ENCODE data around the gene ADAM19.

The ADAM19 gene

GRCh38 chr5:157543825-157544622 lies 31.6 kb downstream of the ADAM19 start:
- Histone ChIP-seq H3K27me3 (ENCODE audit: control insufficient read depth in 1 of 2, insufficient read depth in 2 of 2, low read length in 2 of 2) (no peaks in the 10 kb centered on the region), H3K4me1 (ENCODE audit: control insufficient read depth in 1 of 2, insufficient read depth in 2 of 2, low read length in 2 of 2) (peaks cover 59 to 75% of the 10 kb centered on the region in 2 donors), H3K9ac (ENCODE audit: low read depth in 1 of 2, low read length in 2 of 2) (no peak overlapping the region)

GRCh38 chr5:157542282-157543000 lies 33.1 kb downstream of the ADAM19 start:
- H3K27ac ChIP-seq (ENCODE audit: low read depth, low read length) = no peak overlapping the region
- no peak overlapping the region for H3K4me3 ChIP-seq (ENCODE audit: low read depth in 1 of 2, low read length in 2 of 2)
- no peaks in the 10 kb centered on the region for H3K36me3 ChIP-seq (ENCODE audit: control insufficient read depth in 1 of 2, insufficient read depth in 2 of 2, low read length in 2 of 2)
- H3K9ac ChIP-seq (ENCODE audit: low read depth in 1 of 2, low read length in 2 of 2) = no peak overlapping the region
- H3K9me3 ChIP-seq (ENCODE audit: control insufficient read depth in 1 of 2, low read length in 2 of 2) = no peaks in the 10 kb centered on the region
- H3K4me1 ChIP-seq (ENCODE audit: control insufficient read depth in 1 of 2, insufficient read depth in 2 of 2, low read length in 2 of 2) = peaks cover 52 to 60% of the 10 kb centered on the region in 2 donors
- H3K27me3 ChIP-seq (ENCODE audit: control insufficient read depth in 1 of 2, insufficient read depth in 2 of 2, low read length in 2 of 2) = no peaks in the 10 kb centered on the region

More at GRCh38 chr5:157543825-157544622, 31.6 kb downstream of the ADAM19 start:
- H3K27ac ChIP-seq (ENCODE audit: low read depth, low read length) = peak overlapping the region; percentile 55
- no peak overlapping the region for H3K4me3 ChIP-seq (ENCODE audit: low read depth in 1 of 2, low read length in 2 of 2)
- no peaks in the 10 kb centered on the region for H3K36me3 ChIP-seq (ENCODE audit: control insufficient read depth in 1 of 2, insufficient read depth in 2 of 2, low read length in 2 of 2)
- H3K9me3 ChIP-seq (ENCODE audit: control insufficient read depth in 1 of 2, low read length in 2 of 2) = no peaks in the 10 kb centered on the region

- Histone ChIP-seq H3K4me1 (ENCODE audit: control insufficient read depth in 1 of 2, insufficient read depth in 2 of 2, low read length in 2 of 2) (peaks cover 47 to 54% of the 10 kb centered on the region in 2 donors), H3K9ac (ENCODE audit: low read depth in 1 of 2, low read length in 2 of 2) (peak overlapping the region; percentile 16 to 35), H3K36me3 (ENCODE audit: control insufficient read depth in 1 of 2, insufficient read depth in 2 of 2, low read length in 2 of 2) (peaks cover 0 to 5% of the 10 kb centered on the region in 2 donors), H3K4me3 (ENCODE audit: low read depth in 1 of 2, low read length in 2 of 2) (peak overlapping the region in 1 of 2 donors; percentile 37), H3K27ac (ENCODE audit: low read depth, low read length) (peak overlapping the region; percentile 70), H3K9me3 (ENCODE audit: control insufficient read depth in 1 of 2, low read length in 2 of 2) (no peaks in the 10 kb centered on the region), H3K27me3 (ENCODE audit: control insufficient read depth in 1 of 2, insufficient read depth in 2 of 2, low read length in 2 of 2) (no peaks in the 10 kb centered on the region)
These were observed 34.0 kb downstream of the ADAM19 start for GRCh38 chr5:157541447-157542118.

GRCh38 chr5:157540707-157541446 lies 34.7 kb downstream of the ADAM19 start:
- H3K4me1 ChIP-seq (ENCODE audit: control insufficient read depth in 1 of 2, insufficient read depth in 2 of 2, low read length in 2 of 2) = peaks cover 47% of the 10 kb centered on the region in 2 donors
- no peaks in the 10 kb centered on the region for H3K9me3 ChIP-seq (ENCODE audit: control insufficient read depth in 1 of 2, low read length in 2 of 2)
- peaks cover 0 to 5% of the 10 kb centered on the region in 2 donors for H3K36me3 ChIP-seq (ENCODE audit: control insufficient read depth in 1 of 2, insufficient read depth in 2 of 2, low read length in 2 of 2)
- no peaks in the 10 kb centered on the region for H3K27me3 ChIP-seq (ENCODE audit: control insufficient read depth in 1 of 2, insufficient read depth in 2 of 2, low read length in 2 of 2)
- H3K27ac ChIP-seq (ENCODE audit: low read depth, low read length) = peak overlapping the region; percentile 70
- H3K9ac ChIP-seq (ENCODE audit: low read depth in 1 of 2, low read length in 2 of 2) = peak overlapping the region; percentile 16 to 35
- H3K4me3 ChIP-seq (ENCODE audit: low read depth in 1 of 2, low read length in 2 of 2) = peak overlapping the region; percentile 6 to 37

- peaks cover 0 to 5% of the 10 kb centered on the region in 2 donors for H3K36me3 ChIP-seq (ENCODE audit: control insufficient read depth in 1 of 2, insufficient read depth in 2 of 2, low read length in 2 of 2)
- H3K27ac ChIP-seq (ENCODE audit: low read depth, low read length) = peak overlapping the region; percentile 70
- H3K27me3 ChIP-seq (ENCODE audit: control insufficient read depth in 1 of 2, insufficient read depth in 2 of 2, low read length in 2 of 2) = no peaks in the 10 kb centered on the region
- H3K9ac ChIP-seq (ENCODE audit: low read depth in 1 of 2, low read length in 2 of 2) = peak overlapping the region; percentile 16 to 34
- peak overlapping the region; percentile 6 to 29 for H3K4me3 ChIP-seq (ENCODE audit: low read depth in 1 of 2, low read length in 2 of 2)
- H3K9me3 ChIP-seq (ENCODE audit: control insufficient read depth in 1 of 2, low read length in 2 of 2) = no peaks in the 10 kb centered on the region
- peaks cover 40 to 43% of the 10 kb centered on the region in 2 donors for H3K4me1 ChIP-seq (ENCODE audit: control insufficient read depth in 1 of 2, insufficient read depth in 2 of 2, low read length in 2 of 2)
These were observed 35.5 kb downstream of the ADAM19 start for GRCh38 chr5:157540124-157540523.

- Histone ChIP-seq H3K4me1 (ENCODE audit: control insufficient read depth in 1 of 2, insufficient read depth in 2 of 2, low read length in 2 of 2) (peaks cover 37 to 39% of the 10 kb centered on the region in 2 donors), H3K4me3 (ENCODE audit: low read depth in 1 of 2, low read length in 2 of 2) (no peak overlapping the region), H3K36me3 (ENCODE audit: control insufficient read depth in 1 of 2, insufficient read depth in 2 of 2, low read length in 2 of 2) (peaks cover 0 to 5% of the 10 kb centered on the region in 2 donors), H3K27ac (ENCODE audit: low read depth, low read length) (peak overlapping the region; percentile 70), H3K9ac (ENCODE audit: low read depth in 1 of 2, low read length in 2 of 2) (peak overlapping the region in 1 of 2 donors; percentile 10), H3K27me3 (ENCODE audit: control insufficient read depth in 1 of 2, insufficient read depth in 2 of 2, low read length in 2 of 2) (no peaks in the 10 kb centered on the region), H3K9me3 (ENCODE audit: control insufficient read depth in 1 of 2, low read length in 2 of 2) (no peaks in the 10 kb centered on the region)
These were observed 36.0 kb downstream of the ADAM19 start for GRCh38 chr5:157539503-157540022.

- H3K4me3 ChIP-seq (ENCODE audit: low read depth in 1 of 2, low read length in 2 of 2) = no peak overlapping the region
- H3K36me3 ChIP-seq (ENCODE audit: control insufficient read depth in 1 of 2, insufficient read depth in 2 of 2, low read length in 2 of 2) = peaks cover 0 to 5% of the 10 kb centered on the region in 2 donors
- no peak overlapping the region for H3K27ac ChIP-seq (ENCODE audit: low read depth, low read length)
- H3K27me3 ChIP-seq (ENCODE audit: control insufficient read depth in 1 of 2, insufficient read depth in 2 of 2, low read length in 2 of 2) = no peaks in the 10 kb centered on the region
- no peaks in the 10 kb centered on the region for H3K9me3 ChIP-seq (ENCODE audit: control insufficient read depth in 1 of 2, low read length in 2 of 2)
- H3K4me1 ChIP-seq (ENCODE audit: control insufficient read depth in 1 of 2, insufficient read depth in 2 of 2, low read length in 2 of 2) = peaks cover 28 to 39% of the 10 kb centered on the region in 2 donors
- no peak overlapping the region for H3K9ac ChIP-seq (ENCODE audit: low read depth in 1 of 2, low read length in 2 of 2)
These were observed 37.3 kb downstream of the ADAM19 start for GRCh38 chr5:157538311-157538710.

GRCh38 chr5:157535042-157535865 lies 40.3 kb downstream of the ADAM19 start:
- peaks cover 0 to 11% of the 10 kb centered on the region in 2 donors for H3K36me3 ChIP-seq (ENCODE audit: control insufficient read depth in 1 of 2, insufficient read depth in 2 of 2, low read length in 2 of 2)

More at GRCh38 chr5:157535042-157535865, 40.3 kb downstream of the ADAM19 start:
- Histone ChIP-seq H3K9me3 (ENCODE audit: control insufficient read depth in 1 of 2, low read length in 2 of 2) (no peaks in the 10 kb centered on the region), H3K27me3 (ENCODE audit: control insufficient read depth in 1 of 2, insufficient read depth in 2 of 2, low read length in 2 of 2) (no peaks in the 10 kb centered on the region), H3K9ac (ENCODE audit: low read depth in 1 of 2, low read length in 2 of 2) (no peak overlapping the region), H3K4me1 (ENCODE audit: control insufficient read depth in 1 of 2, insufficient read depth in 2 of 2, low read length in 2 of 2) (peaks cover 10 to 24% of the 10 kb centered on the region in 2 donors), H3K27ac (ENCODE audit: low read depth, low read length) (peak overlapping the region; percentile 32), H3K4me3 (ENCODE audit: low read depth in 1 of 2, low read length in 2 of 2) (no peak overlapping the region)
